ENCODE data around the gene PIGQ. TPM values are rescaled to one million over a fixed set of nuclear protein-coding genes. Genes with fewer than 3 reads are reported as not detected.

The PIGQ gene
- total and polyA plus RNA-seq, 2 of the 13 experiments (the other 11 are each of a cell fraction or from before 2014, with no cell fraction given) = 7.7 to 19.7 TPM

DNA sequence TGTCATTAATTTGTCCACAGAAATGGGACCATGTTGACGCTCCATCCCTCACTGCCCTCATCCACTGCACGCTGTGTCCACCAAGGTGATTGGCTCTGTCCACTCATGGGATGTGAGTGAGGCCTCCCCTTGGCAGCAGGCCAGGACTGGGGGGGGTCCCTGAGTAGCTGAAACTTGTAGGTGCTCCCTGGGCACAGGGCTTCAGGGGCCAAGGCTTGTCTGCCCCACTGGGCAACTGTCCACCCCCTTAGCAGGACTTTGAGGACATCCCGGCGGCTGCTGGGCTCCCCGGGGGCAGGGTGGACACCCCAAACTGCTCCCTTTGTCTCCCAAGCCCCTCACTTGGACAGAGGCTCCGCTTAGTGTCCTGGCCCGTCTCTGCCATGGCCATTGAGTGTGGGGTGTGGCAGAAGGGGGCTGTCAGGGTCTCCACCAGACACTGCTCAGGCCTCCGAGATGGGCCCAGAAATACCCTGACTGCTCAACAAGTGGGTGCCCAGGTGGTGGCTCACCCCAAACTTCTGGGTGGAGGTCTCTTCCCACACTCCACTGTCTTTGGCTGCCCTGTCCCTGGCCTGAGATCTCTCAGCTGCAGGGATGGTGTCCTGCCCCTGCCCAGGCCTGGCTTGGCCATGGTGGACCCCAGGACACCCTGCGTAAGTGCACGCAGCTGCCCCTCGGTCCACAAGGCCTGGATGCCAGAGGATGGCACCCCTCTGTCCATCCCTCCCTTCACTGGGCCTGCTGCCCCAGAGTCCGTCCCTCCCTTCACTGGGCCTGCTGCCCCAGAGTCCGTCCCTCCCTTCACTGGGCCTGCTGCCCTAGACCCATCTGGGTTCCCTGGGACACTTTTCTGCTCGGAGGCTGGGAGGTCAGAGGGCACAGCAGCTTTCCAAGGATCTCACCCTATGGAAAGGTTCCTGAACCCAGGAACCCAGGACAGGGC is 17.1 kb downstream of the PIGQ start (continued):
- TF ChIP-seq RXRA (CRISPR knock-in tag; IDR thresholded peaks at IDR 0.05) = 0 out of 2 replicates have a peak, but pooled peaks have one; percentile 21
- TF ChIP-seq MTA1 (CRISPR knock-in tag; IDR thresholded peaks at IDR 0.05; ENCODE audit: borderline replicate concordance) = peak; percentile 24; the same call in 1 of the 2 replicates
- TF ChIP-seq SSRP1 (CRISPR knock-in tag; IDR thresholded peaks at IDR 0.05) = 0 out of 2 replicates have a peak, but pooled peaks have one; percentile 17
- 0 out of 2 replicates have a peak, but pooled peaks have one; percentile 32 for TF ChIP-seq RBFOX2 (IDR thresholded peaks at IDR 0.05; ENCODE audit: low read depth, low read length)

DNA sequence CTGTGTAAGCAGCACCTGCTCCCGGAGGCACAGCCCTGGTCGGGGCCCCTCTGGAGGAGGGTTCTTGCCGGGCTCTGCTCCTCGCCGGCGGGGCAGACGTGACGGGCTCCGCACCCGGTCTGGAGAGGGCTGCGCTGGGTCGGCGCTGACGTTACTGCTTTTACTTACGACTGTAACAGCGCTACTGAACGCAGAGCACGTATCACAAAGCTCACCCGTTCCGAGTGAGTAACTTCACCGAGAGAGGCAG is 18.8 kb downstream of the PIGQ start:
- Histone ChIP-seq H2AFZ (ENCODE audit: low read length) (no peak overlapping the region), H3K9me3 (ENCODE audit: low read length) (no peaks in the 10 kb centered on the region), H3K9ac (ENCODE audit: insufficient read depth, low read depth, low read length) (peak overlapping the region; percentile 97), H3K36me3 (replicated peaks in 1 of 2; ENCODE audit: control insufficient read depth in 1 of 2, insufficient read depth in 2 of 2, low read length in 2 of 2) (no peaks in the 10 kb centered on the region), H4K20me1 (ENCODE audit: insufficient read depth, low read length) (peaks cover 14% of the 10 kb centered on the region; the same call in 1 of the 2 replicates), H3K4me2 (ENCODE audit: low read depth, low read length) (peak overlapping the region; percentile 95), H3K27me3 (ENCODE audit: control insufficient read depth in 1 of 2, insufficient read depth in 2 of 2, low read length in 2 of 2) (no peaks in the 10 kb centered on the region), H3K79me2 (ENCODE audit: insufficient read depth, low read length) (peaks cover 33% of the 10 kb centered on the region), H3K4me1 (ENCODE audit: insufficient read depth, low read length) (peaks cover 63% of the 10 kb centered on the region), H3K27ac (ENCODE audit: extremely low read length, insufficient read depth, low read length) (peak overlapping the region; percentile 99), H3K4me3 (replicated peaks in 1 of 3; ENCODE audit: insufficient read depth in 1 of 3, low read depth in 2 of 3, low read length in 3 of 3) (peak overlapping the region; percentile 94 to 96 (median 96))
- TSS peak; percentile 85 for BruUV-seq (replicated peaks)
- no CpG with 5 or more reads among the region's 21 CpGs for WGBS (ENCODE audit: low lambda C conversion rate)
- no peak for DNase-seq (ENCODE audit: low spot score)
- peak; percentile 0; the same call in 2 of the 3 replicates for ATAC-seq
- intact Hi-C loops (cut with micrococcal nuclease; ENCODE audit: unreplicated experiment) (loop anchor here (10.0 kb wide), 1 partner anchor 56 kb away; the partner anchor contains the start of genes MCRIP2 and WDR90), in situ Hi-C loops (cut with HindIII; ENCODE audit: extremely low pct_ligation_motif_present, low pct_unique_long_range_greater_than_20kb) (no loop called here)
- FAIRE-seq = no peak
- ChIA-PET CTCF (ENCODE audit: low intra/inter-chr PET ratio, low total read pairs) (no interaction called here), POLR2A (interaction anchor here (0.7 to 1.5 kb wide), 9 partner anchors 9 to 191 kb away, joined by 3 to 7 read pairs (median 3); partner anchors contain the start of genes DECR2, METTL26 and WFIKKN1)
- peak; percentile 71; the same call in 1 of the 2 replicates for TF ChIP-seq UBTF (CRISPR knock-in tag; IDR thresholded peaks at IDR 0.05)
- peak; percentile 85 for TF ChIP-seq HNRNPLL (IDR thresholded peaks at IDR 0.05; ENCODE audit: low read depth, low read length, poor library complexity, severe bottlenecking)
- TF ChIP-seq HES4 (CRISPR knock-in tag; IDR thresholded peaks at IDR 0.05; ENCODE audit: borderline replicate concordance) = peak; percentile 14; the same call in 1 of the 2 replicates
- no peak for TF ChIP-seq FOXP1 (IDR thresholded peaks at IDR 0.05)
- TF ChIP-seq FOXP1 (CRISPR knock-in tag; IDR thresholded peaks at IDR 0.05) = no peak
- TF ChIP-seq, protein P1, sequence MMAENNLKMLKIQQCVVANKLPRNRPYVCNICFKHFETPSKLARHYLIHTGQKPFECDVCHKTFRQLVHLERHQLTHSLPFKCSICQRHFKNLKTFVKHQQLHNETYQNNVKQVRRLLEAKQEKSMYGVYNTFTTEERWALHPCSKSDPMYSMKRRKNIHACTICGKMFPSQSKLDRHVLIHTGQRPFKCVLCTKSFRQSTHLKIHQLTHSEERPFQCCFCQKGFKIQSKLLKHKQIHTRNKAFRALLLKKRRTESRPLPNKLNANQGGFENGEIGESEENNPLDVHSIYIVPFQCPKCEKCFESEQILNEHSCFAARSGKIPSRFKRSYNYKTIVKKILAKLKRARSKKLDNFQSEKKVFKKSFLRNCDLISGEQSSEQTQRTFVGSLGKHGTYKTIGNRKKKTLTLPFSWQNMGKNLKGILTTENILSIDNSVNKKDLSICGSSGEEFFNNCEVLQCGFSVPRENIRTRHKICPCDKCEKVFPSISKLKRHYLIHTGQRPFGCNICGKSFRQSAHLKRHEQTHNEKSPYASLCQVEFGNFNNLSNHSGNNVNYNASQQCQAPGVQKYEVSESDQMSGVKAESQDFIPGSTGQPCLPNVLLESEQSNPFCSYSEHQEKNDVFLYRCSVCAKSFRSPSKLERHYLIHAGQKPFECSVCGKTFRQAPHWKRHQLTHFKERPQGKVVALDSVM (CRISPR knock-in tag; IDR thresholded peaks at IDR 0.05) = peak; percentile 39; the same call in 1 of the 2 replicates
- TF ChIP-seq TCF12 (IDR thresholded peaks at IDR 0.05) = no peak
- TF ChIP-seq TCF12 (CRISPR knock-in tag; IDR thresholded peaks at IDR 0.05) = peak; percentile 44; the same call in 1 of the 2 replicates
- TF ChIP-seq ZNF546 (CRISPR knock-in tag; conservative IDR thresholded peaks at IDR 0.05) = peak; percentile 44; the same call in 1 of the 2 replicates
- 0 out of 2 replicates have a peak, but pooled peaks have one; percentile 45 for TF ChIP-seq ARID2 (CRISPR knock-in tag; IDR thresholded peaks at IDR 0.05; ENCODE audit: borderline replicate concordance)
- TF ChIP-seq ZNF354B (CRISPR knock-in tag; IDR thresholded peaks at IDR 0.05) = 0 out of 2 replicates have a peak, but pooled peaks have one; percentile 50
- TF ChIP-seq, protein P2, sequence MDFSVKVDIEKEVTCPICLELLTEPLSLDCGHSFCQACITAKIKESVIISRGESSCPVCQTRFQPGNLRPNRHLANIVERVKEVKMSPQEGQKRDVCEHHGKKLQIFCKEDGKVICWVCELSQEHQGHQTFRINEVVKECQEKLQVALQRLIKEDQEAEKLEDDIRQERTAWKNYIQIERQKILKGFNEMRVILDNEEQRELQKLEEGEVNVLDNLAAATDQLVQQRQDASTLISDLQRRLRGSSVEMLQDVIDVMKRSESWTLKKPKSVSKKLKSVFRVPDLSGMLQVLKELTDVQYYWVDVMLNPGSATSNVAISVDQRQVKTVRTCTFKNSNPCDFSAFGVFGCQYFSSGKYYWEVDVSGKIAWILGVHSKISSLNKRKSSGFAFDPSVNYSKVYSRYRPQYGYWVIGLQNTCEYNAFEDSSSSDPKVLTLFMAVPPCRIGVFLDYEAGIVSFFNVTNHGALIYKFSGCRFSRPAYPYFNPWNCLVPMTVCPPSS (IDR thresholded peaks at IDR 0.05) = no peak

Data from HepG2 (cell line).